ENCODE results near the gene NCBP2L.

Gene NCBP2L

GRCh38 chrX:107777536-107777832 lies at the start of gene NCBP2L:
Gene NCBP2L (plus strand): TSS chrX:107777733. CDS start chrX:107794221, 16,488 bp downstream.
- in situ Hi-C loops (cut with HindIII; ENCODE audit: low pct_unique_long_range_greater_than_20kb, low sequenced_read_pairs): no loop called here
- no peak for TF ChIP-seq JUND (IDR thresholded peaks at IDR 0.05; ENCODE audit: low read depth)
- DNase-seq (ENCODE audit: low read depth in 1 of 2, low spot score in 1 of 2): no peak

- no peak for TF ChIP-seq JUND (IDR thresholded peaks at IDR 0.05; ENCODE audit: low read depth)
- DNase-seq (ENCODE audit: low read depth in 1 of 2, low spot score in 1 of 2): no peak
- in situ Hi-C loops (cut with HindIII; ENCODE audit: low pct_unique_long_range_greater_than_20kb, low sequenced_read_pairs): no loop called here
Measured at GRCh38 chrX:107728371-107729099, 49.0 kb upstream of the NCBP2L start.

- TF ChIP-seq JUND (IDR thresholded peaks at IDR 0.05; ENCODE audit: low read depth): no peak
- in situ Hi-C loops (cut with HindIII; ENCODE audit: low pct_unique_long_range_greater_than_20kb, low sequenced_read_pairs): no loop called here
- peak in 1 of 2 experiments; percentile 36 for DNase-seq (ENCODE audit: low read depth in 1 of 2, low spot score in 1 of 2)
Measured at GRCh38 chrX:107729558-107730297, 47.8 kb upstream of the NCBP2L start.

DNA sequence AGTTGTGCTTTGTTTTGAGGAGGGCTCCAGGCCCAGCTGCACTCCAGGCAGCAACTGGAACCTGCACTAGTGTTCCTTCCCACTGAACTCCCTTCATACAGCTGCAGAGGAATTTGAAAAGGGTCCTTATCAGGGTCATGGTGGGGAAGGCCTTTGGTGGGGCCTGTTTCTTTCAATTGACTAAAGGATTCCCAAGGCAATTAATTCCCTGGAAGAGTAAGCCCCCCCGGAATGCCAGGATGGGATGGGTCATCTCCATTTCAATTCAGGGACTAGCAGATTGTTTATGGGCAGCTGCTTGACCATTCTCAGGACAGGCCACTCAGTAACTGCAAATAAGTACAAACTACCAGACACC lies 47.3 kb upstream of the NCBP2L start:
- no peak for DNase-seq (ENCODE audit: low read depth in 1 of 2, low spot score in 1 of 2)
- TF ChIP-seq JUND (IDR thresholded peaks at IDR 0.05; ENCODE audit: low read depth): no peak
- in situ Hi-C loops (cut with HindIII; ENCODE audit: low pct_unique_long_range_greater_than_20kb, low sequenced_read_pairs): no loop called here

DNA sequence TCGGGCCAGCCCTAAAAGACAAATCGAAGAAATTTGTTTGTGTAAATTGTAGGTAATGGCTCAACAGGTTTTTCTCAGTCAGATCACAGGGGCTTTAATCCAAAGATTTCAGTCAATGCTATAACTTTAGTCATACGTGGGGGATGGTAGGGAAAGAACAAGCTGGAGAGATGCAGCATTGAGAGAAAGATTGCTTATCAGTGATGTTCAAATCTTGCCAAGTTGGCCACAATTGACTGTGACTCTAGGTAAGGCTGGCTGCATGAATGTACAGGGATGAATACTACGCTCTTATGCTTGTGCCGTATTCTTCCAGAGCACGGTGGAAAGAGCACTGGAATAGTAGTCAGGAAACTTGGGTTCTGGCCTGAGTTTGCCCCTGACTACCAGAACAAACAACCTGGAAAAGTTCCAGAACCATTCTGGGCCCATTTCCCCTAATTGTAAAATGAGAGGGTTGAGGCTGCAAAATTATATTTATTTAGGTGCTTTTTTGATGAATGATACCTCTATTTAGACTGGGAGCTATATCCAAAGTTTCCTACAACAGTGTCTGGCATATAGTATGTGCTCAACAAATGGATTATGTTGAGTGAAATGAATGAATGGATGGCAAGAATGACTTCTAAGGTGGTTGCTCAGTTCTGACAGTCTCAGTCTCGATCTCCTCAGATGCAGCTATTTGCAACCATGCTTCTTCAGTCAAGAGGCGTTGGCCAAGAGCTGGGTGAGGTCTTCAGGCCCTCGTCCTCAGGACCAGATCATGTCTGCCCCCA lies 46.4 kb upstream of the NCBP2L start:
- no peak for TF ChIP-seq JUND (IDR thresholded peaks at IDR 0.05; ENCODE audit: low read depth)
- DNase-seq (ENCODE audit: low read depth in 1 of 2, low spot score in 1 of 2): no peak
- in situ Hi-C loops (cut with HindIII; ENCODE audit: low pct_unique_long_range_greater_than_20kb, low sequenced_read_pairs): no loop called here

DNA sequence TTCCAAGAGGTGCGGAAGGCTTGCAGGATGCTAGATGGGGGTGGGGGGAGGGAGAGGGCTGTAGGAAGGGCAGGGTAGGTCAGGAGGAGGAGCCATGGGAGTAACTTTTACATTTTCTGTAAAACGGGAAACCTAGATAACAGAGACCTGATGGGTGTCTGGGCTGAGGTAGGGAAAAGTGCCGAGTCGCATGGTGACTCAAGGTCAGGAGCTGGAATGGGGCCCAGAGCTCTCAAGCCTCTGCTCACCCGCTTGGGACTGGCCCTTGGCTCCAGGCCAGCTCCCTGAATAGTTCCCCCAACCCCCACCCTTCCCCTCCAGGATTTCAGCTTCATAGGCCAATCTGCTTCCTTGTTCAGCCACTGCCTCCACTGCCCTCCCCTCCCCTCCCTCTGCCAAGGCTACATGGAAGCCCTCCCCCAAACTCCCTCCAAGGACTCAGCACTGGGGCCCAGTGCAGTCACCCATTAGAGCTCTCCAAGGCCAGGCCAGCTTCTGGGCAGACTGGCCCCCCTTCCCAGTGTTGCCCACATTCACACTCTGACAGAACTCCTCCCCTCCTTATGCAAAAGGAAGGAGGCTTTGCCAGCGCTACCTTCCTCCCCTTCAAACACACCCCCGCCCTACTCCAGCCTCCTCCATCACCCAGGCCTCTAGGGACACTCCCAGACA lies 45.6 kb upstream of the NCBP2L start:
- TF ChIP-seq JUND (IDR thresholded peaks at IDR 0.05; ENCODE audit: low read depth): no peak
- in situ Hi-C loops (cut with HindIII; ENCODE audit: low pct_unique_long_range_greater_than_20kb, low sequenced_read_pairs): no loop called here
- DNase-seq (ENCODE audit: low read depth in 1 of 2, low spot score in 1 of 2): peak in 1 of 2 experiments; percentile 73

DNA sequence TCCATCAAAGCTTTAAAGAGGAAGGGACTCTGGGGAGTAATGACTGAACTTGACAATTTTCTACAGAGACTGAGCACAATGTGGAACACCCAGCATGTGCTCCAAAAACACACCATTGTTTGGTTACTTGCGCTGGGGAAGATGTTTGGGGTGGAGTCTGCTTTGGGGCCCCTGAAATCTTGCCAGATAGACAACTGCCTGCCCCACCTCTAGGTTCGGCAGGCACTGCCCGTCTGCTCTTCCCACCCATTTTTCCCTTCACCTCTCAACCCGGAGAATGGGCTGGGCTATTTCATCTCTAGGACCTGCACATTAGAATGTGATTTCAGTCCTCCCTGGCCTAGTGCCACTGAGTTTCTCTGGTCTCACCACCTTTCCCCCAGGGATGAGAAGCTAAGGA lies 43.8 kb upstream of the NCBP2L start:
- TF ChIP-seq JUND (IDR thresholded peaks at IDR 0.05; ENCODE audit: low read depth): no peak
- in situ Hi-C loops (cut with HindIII; ENCODE audit: low pct_unique_long_range_greater_than_20kb, low sequenced_read_pairs): no loop called here
- no peak for DNase-seq (ENCODE audit: low read depth in 1 of 2, low spot score in 1 of 2)

- DNase-seq (ENCODE audit: low read depth in 1 of 2, low spot score in 1 of 2): no peak
- in situ Hi-C loops (cut with HindIII; ENCODE audit: low pct_unique_long_range_greater_than_20kb, low sequenced_read_pairs): no loop called here
Measured at GRCh38 chrX:107734646-107735045, 42.9 kb upstream of the NCBP2L start.

DNA sequence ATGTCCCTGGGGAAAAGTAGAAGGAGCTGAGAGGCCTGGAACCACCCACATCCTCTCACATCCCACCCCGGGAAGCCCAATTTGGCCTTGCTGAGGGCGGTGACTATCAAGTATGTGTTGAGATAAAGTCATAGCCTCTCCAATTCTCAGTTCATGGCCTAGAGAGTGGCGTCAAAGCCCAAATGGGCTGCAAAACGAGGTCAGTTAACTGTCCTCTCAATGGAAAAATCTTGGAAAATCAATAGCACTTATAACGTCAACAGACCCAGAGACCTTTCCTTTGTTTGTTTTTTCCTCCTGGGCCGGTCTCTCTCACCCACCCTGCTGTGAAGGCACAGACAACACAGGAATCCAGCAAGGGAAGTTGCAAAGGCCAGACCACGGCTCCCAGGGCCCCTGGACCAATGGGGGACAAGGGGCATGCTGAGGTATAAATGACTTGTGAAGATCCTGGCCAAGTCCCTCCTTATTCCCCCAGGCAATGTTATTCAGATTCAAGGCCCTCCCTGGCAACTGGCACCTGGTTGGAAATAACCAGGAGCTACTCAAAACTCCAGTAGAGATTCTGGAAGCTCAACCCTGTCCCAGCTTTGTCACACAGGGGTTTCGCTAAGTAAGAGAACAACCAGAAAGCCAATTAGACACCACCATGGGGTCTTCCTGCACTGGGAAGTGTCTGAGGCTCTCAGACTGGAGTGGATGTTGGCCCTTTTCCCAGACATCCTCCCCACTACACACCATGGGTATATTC lies 40.6 kb upstream of the NCBP2L start:
- DNase-seq (ENCODE audit: low read depth in 1 of 2, low spot score in 1 of 2): peak in 1 of 2 experiments; percentile 62
- no peak for TF ChIP-seq JUND (IDR thresholded peaks at IDR 0.05; ENCODE audit: low read depth)
- in situ Hi-C loops (cut with HindIII; ENCODE audit: low pct_unique_long_range_greater_than_20kb, low sequenced_read_pairs): no loop called here

More at GRCh38 chrX:107734646-107735045, 42.9 kb upstream of the NCBP2L start:
- TF ChIP-seq JUND (IDR thresholded peaks at IDR 0.05; ENCODE audit: low read depth): no peak

DNA sequence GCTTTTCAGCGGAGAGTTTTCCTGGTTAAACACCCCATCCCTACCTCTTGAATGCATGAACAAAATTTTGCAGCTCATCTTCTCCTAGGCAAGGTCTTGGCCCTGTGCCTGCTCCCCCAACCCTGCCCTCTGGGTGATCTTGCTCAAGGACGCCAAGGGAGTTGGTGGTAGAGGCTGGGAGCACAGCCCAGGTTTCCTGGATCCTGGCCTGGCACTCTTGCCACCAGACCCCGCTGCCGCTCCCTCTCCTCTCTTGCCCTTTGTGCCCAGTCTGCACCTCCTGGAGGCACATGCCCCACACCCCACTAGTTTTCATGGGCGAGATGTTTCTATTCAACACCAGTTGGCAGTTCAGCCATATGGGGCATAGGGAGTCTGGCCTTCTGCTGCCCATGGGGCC lies 39.3 kb upstream of the NCBP2L start:
- DNase-seq (ENCODE audit: low read depth in 1 of 2, low spot score in 1 of 2): no peak

DNA sequence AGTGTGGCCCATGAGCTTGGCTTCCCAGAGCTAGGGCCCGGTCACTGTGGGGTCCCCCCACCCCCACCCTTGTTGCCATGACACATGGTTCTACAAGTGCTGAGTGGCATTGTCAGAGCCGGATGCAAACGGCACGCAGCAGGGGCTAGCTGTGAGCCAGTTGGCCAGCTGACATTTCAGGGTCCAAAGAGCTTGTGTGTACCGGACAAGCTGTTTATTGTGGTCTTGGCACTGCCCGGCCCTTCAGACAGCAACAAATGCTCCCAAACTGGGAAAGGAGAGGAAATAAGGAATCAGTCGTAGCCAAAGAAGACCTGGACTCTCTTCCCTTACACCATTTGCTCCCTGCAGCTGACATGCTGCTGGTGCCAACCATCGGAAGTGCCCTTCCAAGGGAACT lies 38.8 kb upstream of the NCBP2L start:
- no peak for TF ChIP-seq JUND (IDR thresholded peaks at IDR 0.05; ENCODE audit: low read depth)
- in situ Hi-C loops (cut with HindIII; ENCODE audit: low pct_unique_long_range_greater_than_20kb, low sequenced_read_pairs): no loop called here
- DNase-seq (ENCODE audit: low read depth in 1 of 2, low spot score in 1 of 2): no peak

More for the DNA sequence above, 39.3 kb upstream of the NCBP2L start:
- in situ Hi-C loops (cut with HindIII; ENCODE audit: low pct_unique_long_range_greater_than_20kb, low sequenced_read_pairs): no loop called here
- TF ChIP-seq JUND (IDR thresholded peaks at IDR 0.05; ENCODE audit: low read depth): no peak

DNA sequence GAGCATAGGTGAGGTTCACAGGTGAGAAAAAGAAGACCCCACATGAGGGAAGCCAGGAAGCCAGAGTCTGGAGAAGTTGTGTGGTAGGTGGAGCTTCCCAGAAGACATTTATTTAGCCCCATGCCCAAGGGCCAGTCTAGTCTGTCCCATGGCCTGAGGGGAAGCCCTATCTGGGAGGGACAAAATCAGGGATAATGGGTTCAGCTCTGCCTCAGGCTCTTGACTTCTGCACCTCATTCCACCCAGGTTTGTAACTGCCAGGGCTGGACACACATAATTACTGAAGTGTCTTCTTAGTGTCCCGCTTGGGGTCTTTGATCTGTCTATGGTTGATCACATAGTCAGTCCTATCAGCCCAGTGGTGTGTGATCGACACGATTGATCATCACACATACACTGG lies 38.0 kb upstream of the NCBP2L start:
- no peak for DNase-seq (ENCODE audit: low read depth in 1 of 2, low spot score in 1 of 2)
- TF ChIP-seq JUND (IDR thresholded peaks at IDR 0.05; ENCODE audit: low read depth): no peak
- in situ Hi-C loops (cut with HindIII; ENCODE audit: low pct_unique_long_range_greater_than_20kb, low sequenced_read_pairs): no loop called here
